ENCODE results near the gene BMPR1A. TPM values are rescaled to one million over a fixed set of nuclear protein-coding genes. Genes with fewer than 3 reads are reported as not detected.

Gene BMPR1A
- total RNA-seq, 1 experiment from 2014 or later, result 24.3 TPM

DNA sequence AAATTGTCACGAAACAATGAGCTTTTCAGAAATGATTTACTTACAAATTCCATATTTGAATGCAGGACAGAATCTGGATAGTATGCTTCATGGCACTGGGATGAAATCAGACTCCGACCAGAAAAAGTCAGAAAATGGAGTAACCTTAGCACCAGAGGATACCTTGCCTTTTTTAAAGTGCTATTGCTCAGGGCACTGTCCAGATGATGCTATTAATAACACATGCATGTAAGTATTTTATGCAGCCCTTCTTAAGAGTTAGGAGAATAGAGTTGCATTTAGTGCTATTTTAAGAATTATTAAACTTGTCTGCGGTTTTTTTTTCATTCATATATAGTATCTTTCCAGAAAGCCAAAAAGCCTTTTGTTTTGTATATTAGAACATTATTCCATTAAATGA is 133.6 kb downstream of the BMPR1A start:
- no peaks in the 10 kb centered on the region for H3K79me2 ChIP-seq (ENCODE audit: low read depth)
- no peaks in the 10 kb centered on the region for H3K9me3 ChIP-seq (ENCODE audit: insufficient read depth, low read depth)
- H2AFZ ChIP-seq, result no peak overlapping the region
- ChIA-PET POLR2A (ENCODE audit: unreplicated experiment) (no interaction called here), CTCF (no interaction called here)
- no peaks in the 10 kb centered on the region for H3K27me3 ChIP-seq (ENCODE audit: insufficient read depth, low read depth)
- H3K9me2 ChIP-seq (ENCODE audit: insufficient read depth), result no peaks in the 10 kb centered on the region
- H3K4me2 ChIP-seq, result no peak overlapping the region
- no peaks in the 10 kb centered on the region for H3K4me1 ChIP-seq (replicated peaks; ENCODE audit: insufficient read depth)
- H3F3A ChIP-seq (ENCODE audit: insufficient read depth, low read depth), result no peaks in the 10 kb centered on the region
- H3K4me3 ChIP-seq, result no peak overlapping the region
- no peak overlapping the region for H3K27ac ChIP-seq
- H3K36me3 ChIP-seq (ENCODE audit: low read depth), result no peaks in the 10 kb centered on the region
- intact Hi-C loops (cut with micrococcal nuclease; ENCODE audit: unreplicated experiment), result no loop called here
- no peaks in the 10 kb centered on the region for H4K20me1 ChIP-seq (ENCODE audit: insufficient read depth)
- no peak for DNase-seq
- BruUV-seq (replicated peaks), result no TSS peak
- TF ChIP-seq, protein P1, sequence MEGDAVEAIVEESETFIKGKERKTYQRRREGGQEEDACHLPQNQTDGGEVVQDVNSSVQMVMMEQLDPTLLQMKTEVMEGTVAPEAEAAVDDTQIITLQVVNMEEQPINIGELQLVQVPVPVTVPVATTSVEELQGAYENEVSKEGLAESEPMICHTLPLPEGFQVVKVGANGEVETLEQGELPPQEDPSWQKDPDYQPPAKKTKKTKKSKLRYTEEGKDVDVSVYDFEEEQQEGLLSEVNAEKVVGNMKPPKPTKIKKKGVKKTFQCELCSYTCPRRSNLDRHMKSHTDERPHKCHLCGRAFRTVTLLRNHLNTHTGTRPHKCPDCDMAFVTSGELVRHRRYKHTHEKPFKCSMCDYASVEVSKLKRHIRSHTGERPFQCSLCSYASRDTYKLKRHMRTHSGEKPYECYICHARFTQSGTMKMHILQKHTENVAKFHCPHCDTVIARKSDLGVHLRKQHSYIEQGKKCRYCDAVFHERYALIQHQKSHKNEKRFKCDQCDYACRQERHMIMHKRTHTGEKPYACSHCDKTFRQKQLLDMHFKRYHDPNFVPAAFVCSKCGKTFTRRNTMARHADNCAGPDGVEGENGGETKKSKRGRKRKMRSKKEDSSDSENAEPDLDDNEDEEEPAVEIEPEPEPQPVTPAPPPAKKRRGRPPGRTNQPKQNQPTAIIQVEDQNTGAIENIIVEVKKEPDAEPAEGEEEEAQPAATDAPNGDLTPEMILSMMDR (conservative IDR thresholded peaks at IDR 0.05), result no peak
- TF ChIP-seq EZH2 (IDR thresholded peaks at IDR 0.05; ENCODE audit: low read depth), result no peak

DNA sequence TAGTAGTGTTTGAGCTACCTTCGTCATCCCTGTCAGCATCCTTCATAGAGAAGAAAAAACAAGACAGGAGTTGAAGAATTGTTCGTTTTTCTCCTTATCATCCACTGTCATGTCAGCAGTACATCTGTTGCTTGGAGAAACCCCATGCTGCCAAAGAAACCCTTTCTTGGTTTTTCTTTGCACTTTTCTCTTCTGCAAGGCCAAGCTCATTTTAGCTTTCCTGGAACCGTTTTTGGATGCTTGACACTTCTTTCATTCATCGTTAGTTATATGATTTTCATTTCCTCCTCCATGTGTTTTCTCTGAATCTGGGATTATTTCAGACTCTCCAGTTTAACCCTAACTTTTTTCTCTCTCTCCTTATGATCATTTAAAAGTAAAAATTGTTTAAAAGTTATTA is 142.1 kb downstream of the BMPR1A start:
- CTCF ChIA-PET, result no interaction called here
- no peak for DNase-seq

DNA sequence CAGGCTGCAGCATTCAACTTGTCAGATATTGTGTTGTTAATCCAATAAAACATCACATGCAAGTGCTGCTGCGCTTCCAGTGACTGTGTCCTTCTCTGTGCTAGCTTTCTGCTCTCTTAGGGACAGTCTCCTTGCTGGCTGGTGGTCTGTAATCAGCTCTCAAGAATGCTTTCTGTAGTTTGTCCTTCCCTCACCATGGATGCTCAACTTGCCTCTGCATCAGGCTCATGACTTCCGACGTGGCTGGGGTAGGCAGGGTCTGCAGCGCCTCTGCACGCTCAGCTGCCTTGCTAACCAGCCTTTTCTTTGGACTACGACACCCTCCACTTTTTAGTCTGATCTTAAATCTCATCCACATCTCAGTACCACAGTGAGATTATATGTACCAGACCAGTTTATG is 142.7 kb downstream of the BMPR1A start:
- no TSS peak for BruUV-seq (replicated peaks)
- no peak overlapping the region for H3K4me2 ChIP-seq
- TF ChIP-seq, protein P1 (conservative IDR thresholded peaks at IDR 0.05), result no peak
- TF ChIP-seq EZH2 (IDR thresholded peaks at IDR 0.05; ENCODE audit: low read depth), result no peak

More for the DNA sequence above, 142.1 kb downstream of the BMPR1A start:
- Histone ChIP-seq H3K79me2 (ENCODE audit: low read depth) (no peaks in the 10 kb centered on the region), H3F3A (ENCODE audit: insufficient read depth, low read depth) (no peaks in the 10 kb centered on the region), H3K4me3 (no peak overlapping the region), H3K9me3 (ENCODE audit: insufficient read depth, low read depth) (no peaks in the 10 kb centered on the region), H3K27me3 (ENCODE audit: insufficient read depth, low read depth) (no peaks in the 10 kb centered on the region), H3K36me3 (ENCODE audit: low read depth) (no peaks in the 10 kb centered on the region), H2AFZ (no peak overlapping the region), H3K4me1 (replicated peaks; ENCODE audit: insufficient read depth) (no peaks in the 10 kb centered on the region), H3K27ac (no peak overlapping the region), H3K9me2 (ENCODE audit: insufficient read depth) (no peaks in the 10 kb centered on the region), H4K20me1 (ENCODE audit: insufficient read depth) (no peaks in the 10 kb centered on the region), H3K4me2 (no peak overlapping the region)
- no TSS peak for BruUV-seq (replicated peaks)
- intact Hi-C loops (cut with micrococcal nuclease; ENCODE audit: unreplicated experiment), result no loop called here
- no peak for TF ChIP-seq EZH2 (IDR thresholded peaks at IDR 0.05; ENCODE audit: low read depth)
- TF ChIP-seq, protein P1 (conservative IDR thresholded peaks at IDR 0.05), result no peak
- POLR2A ChIA-PET (ENCODE audit: unreplicated experiment), result no interaction called here

More for the DNA sequence above, 142.7 kb downstream of the BMPR1A start:
- intact Hi-C loops (cut with micrococcal nuclease; ENCODE audit: unreplicated experiment), result no loop called here
- Histone ChIP-seq H3K79me2 (ENCODE audit: low read depth) (no peaks in the 10 kb centered on the region), H3K27me3 (ENCODE audit: insufficient read depth, low read depth) (no peaks in the 10 kb centered on the region), H4K20me1 (ENCODE audit: insufficient read depth) (no peaks in the 10 kb centered on the region), H3K9me3 (ENCODE audit: insufficient read depth, low read depth) (no peaks in the 10 kb centered on the region), H3K36me3 (ENCODE audit: low read depth) (no peaks in the 10 kb centered on the region), H3K4me3 (no peak overlapping the region), H3F3A (ENCODE audit: insufficient read depth, low read depth) (no peaks in the 10 kb centered on the region), H3K27ac (no peak overlapping the region), H2AFZ (no peak overlapping the region), H3K4me1 (replicated peaks; ENCODE audit: insufficient read depth) (no peaks in the 10 kb centered on the region), H3K9me2 (ENCODE audit: insufficient read depth) (no peaks in the 10 kb centered on the region)
- POLR2A ChIA-PET (ENCODE audit: unreplicated experiment), result no interaction called here
- no peak for DNase-seq
- CTCF ChIA-PET, result no interaction called here

Data from PC-9 (cell line).